IgD-negative memory B cell (primary cell): ENCODE data around the gene PRKAG2. TPM values are rescaled to one million over a fixed set of nuclear protein-coding genes. Genes with fewer than 3 reads are reported as not detected.
"Not testable (repeated sequence)": the region's sequence is repeated elsewhere in the genome, so short reads cannot be mapped to it uniquely, and the experiment has no call there.

ENCODE experiments used
- H3K27ac Mint-ChIP-seq, 3 donors: one replicate each; pipeline ENCODE4 v1.8.0; 2020 to 2022; ENCODE audit warnings: mild to moderate bottlenecking in 3 of 3, mixed read lengths in 3 of 3, moderate library complexity in 1 of 3
- H3K27me3 Mint-ChIP-seq: one replicate; pipeline ENCODE4 v1.8.0; 2021; ENCODE audit warnings: mixed read lengths
- H3K36me3 Mint-ChIP-seq: one replicate; pipeline ENCODE4 v1.8.0; 2020; ENCODE audit warnings: mild to moderate bottlenecking, mixed read lengths
- H3K4me1 Mint-ChIP-seq, 3 donors: one replicate each; pipeline ENCODE4 v1.8.0; 2020 to 2022; ENCODE audit warnings: mixed read lengths in 3 of 3, mild to moderate bottlenecking in 1 of 3
- H3K4me3 Mint-ChIP-seq, 4 donors: one replicate each; pipeline ENCODE4 v1.8.0; 2020 to 2022; ENCODE audit warnings: mild to moderate bottlenecking in 4 of 4, mixed read lengths in 4 of 4, moderate library complexity in 3 of 4
- H3K9me3 Mint-ChIP-seq, 3 donors: one replicate each; pipeline ENCODE4 v1.8.0; 2020 to 2021; ENCODE audit warnings: mixed read lengths in 3 of 3, mild to moderate bottlenecking in 1 of 3
- polyA plus RNA-seq: library from polyadenylated mRNA; unstranded; fragments of 300-500 nt; fragmentation: Illumina TruSeq; gene quantifications from one replicate; pipeline ENCODE4 v1.2.3, GENCODE V29; 2021

The PRKAG2 gene
- polyA plus RNA-seq, 1 donor from 2014 or later: 21.3 TPM

DNA sequence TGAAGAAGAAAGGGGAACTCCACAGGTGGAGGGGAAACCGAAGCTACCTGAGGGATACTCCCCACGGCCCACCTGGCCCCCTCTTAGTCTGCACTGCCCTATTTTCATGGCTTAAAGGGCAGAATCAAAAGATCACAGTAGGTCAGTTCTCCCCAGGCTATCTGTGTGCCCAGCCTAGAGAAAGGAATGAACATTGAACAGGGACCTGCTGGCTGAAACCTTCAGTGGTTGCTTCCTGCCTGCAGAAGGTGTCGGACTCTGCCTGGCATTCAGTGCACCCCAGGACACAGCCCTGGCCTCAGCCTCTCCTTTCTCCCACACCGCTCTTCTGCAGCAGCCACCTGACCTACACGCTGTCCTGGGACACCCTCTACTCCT, 74.5 kb downstream of the PRKAG2 start:
- Mint-ChIP-seq H3K4me1 (peaks cover 9 to 27% (median 19%) of the 10 kb centered on the region in 3 donors), H3K9me3 (no peaks in the 10 kb centered on the region), H3K4me3 (no peak overlapping the region), H3K27ac (no peak overlapping the region), H3K36me3 (peaks cover 5% of the 10 kb centered on the region), H3K27me3 (no peaks in the 10 kb centered on the region)

- Mint-ChIP-seq H3K9me3 (no peaks in the 10 kb centered on the region), H3K36me3 (peaks cover 6% of the 10 kb centered on the region), H3K4me3 (no peak overlapping the region), H3K27ac (no peak overlapping the region), H3K27me3 (no peaks in the 10 kb centered on the region), H3K4me1 (peaks cover 12 to 25% (median 21%) of the 10 kb centered on the region in 3 donors)
Observed at GRCh38 chr7:151801782-151802468, 75.0 kb downstream of the PRKAG2 start.

DNA sequence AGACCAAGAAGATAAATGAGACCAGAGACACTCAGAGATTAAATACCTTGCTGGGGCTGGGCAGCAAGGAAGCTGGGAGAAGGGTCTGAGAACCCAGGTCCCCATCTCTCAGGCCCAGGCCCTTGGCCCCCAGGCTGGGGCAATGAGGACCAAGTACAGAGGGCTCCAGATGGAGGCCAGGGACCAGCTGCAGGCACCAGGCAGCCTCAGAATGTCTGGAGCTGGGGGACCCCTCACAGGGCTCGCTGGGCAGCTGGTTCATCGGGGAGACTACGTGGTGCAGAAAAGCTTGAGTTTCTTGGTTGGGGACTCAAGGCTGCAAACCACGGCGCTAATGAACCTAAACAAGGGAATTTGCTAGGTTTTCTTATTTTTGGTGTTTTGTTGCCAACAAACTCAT, 75.6 kb downstream of the PRKAG2 start:
- H3K27ac Mint-ChIP-seq: no peak overlapping the region
- no peak overlapping the region for H3K4me3 Mint-ChIP-seq
- peaks cover 12 to 26% (median 18%) of the 10 kb centered on the region in 3 donors for H3K4me1 Mint-ChIP-seq
- H3K9me3 Mint-ChIP-seq: no peaks in the 10 kb centered on the region
- H3K27me3 Mint-ChIP-seq: no peaks in the 10 kb centered on the region
- H3K36me3 Mint-ChIP-seq: peaks cover 4% of the 10 kb centered on the region

DNA sequence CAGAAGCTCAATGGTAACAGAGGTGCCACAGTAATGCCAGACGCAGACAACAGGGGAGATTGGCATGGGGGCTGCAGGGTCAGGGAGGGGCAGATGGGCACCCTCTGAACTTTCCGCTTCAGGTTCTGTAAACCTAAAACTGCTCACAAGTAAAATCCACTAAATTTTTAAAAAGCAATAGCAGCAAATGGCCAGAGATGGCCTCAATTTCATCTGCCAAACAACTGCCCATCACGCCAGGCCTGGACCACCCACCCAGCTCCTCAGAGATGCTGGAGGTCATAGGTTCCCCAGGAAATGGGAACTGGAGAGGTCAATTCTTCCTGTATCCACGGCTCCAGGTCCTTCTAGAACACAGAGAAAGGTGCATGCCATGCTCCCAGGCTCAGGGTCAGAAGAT, 76.1 kb downstream of the PRKAG2 start:
- Mint-ChIP-seq H3K4me3 (no peak overlapping the region), H3K27ac (peak overlapping the region in 1 of 3 donors; percentile 67), H3K4me1 (peaks cover 12 to 30% (median 16%) of the 10 kb centered on the region in 3 donors), H3K27me3 (no peaks in the 10 kb centered on the region), H3K36me3 (peaks cover 3% of the 10 kb centered on the region), H3K9me3 (no peaks in the 10 kb centered on the region)

GRCh38 chr7:151800391-151800790, 76.5 kb downstream of the PRKAG2 start:
- H3K36me3 Mint-ChIP-seq: peaks cover 3% of the 10 kb centered on the region
- no peaks in the 10 kb centered on the region for H3K27me3 Mint-ChIP-seq
- H3K4me1 Mint-ChIP-seq: peaks cover 15 to 31% (median 19%) of the 10 kb centered on the region in 3 donors
- no peaks in the 10 kb centered on the region for H3K9me3 Mint-ChIP-seq
- no peak overlapping the region for H3K4me3 Mint-ChIP-seq
- peak overlapping the region in 1 of 3 donors; percentile 67 for H3K27ac Mint-ChIP-seq

- Mint-ChIP-seq H3K27ac (no peak overlapping the region), H3K4me3 (no peak overlapping the region), H3K9me3 (no peaks in the 10 kb centered on the region), H3K4me1 (peaks cover 12 to 30% (median 19%) of the 10 kb centered on the region in 3 donors), H3K27me3 (no peaks in the 10 kb centered on the region), H3K36me3 (peaks cover 3% of the 10 kb centered on the region)
Observed at GRCh38 chr7:151799506-151799905, 77.4 kb downstream of the PRKAG2 start.

- H3K4me1 Mint-ChIP-seq: peaks cover 10 to 25% (median 14%) of the 10 kb centered on the region in 3 donors
- H3K4me3 Mint-ChIP-seq: peak overlapping the region in 1 of 4 donors; percentile 5
- H3K27me3 Mint-ChIP-seq: no peaks in the 10 kb centered on the region
- peaks cover 3% of the 10 kb centered on the region for H3K36me3 Mint-ChIP-seq
- H3K9me3 Mint-ChIP-seq: no peaks in the 10 kb centered on the region
- no peak overlapping the region for H3K27ac Mint-ChIP-seq
Observed at GRCh38 chr7:151798851-151799448, 78.0 kb downstream of the PRKAG2 start.

DNA sequence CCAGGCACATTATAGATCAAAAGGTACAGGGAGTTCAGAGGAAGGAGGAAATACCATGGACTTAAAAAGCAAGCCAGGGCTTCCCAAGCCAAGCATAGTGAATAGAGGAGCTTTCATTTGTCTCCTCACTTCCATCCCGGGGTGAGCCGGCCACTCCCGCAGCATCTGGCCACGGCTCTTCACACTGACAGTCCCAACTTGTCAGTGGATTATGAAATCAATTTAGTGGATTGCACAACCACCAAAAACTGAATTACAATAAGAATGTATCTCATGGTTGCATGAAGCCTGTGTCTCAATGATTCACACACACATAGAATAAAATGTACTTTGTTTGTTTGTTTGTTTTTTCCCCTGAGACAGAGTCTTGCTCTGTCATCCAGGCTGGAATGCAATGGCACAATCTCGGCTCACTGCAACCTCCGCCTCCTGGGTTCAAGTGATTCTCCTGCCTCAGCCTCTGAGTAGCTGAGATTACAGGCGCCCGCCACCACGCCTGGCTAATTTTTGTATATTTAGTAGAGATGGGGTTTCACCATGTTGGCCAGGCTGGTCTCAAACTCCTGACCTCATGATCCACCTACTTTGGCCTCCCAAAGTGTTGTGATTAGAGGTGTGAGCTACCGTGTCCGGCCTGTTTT, 79.1 kb downstream of the PRKAG2 start:
- H3K9me3 Mint-ChIP-seq, H3K36me3 Mint-ChIP-seq, H3K27me3 Mint-ChIP-seq, H3K4me3 Mint-ChIP-seq: not testable (repeated sequence)
- H3K27ac Mint-ChIP-seq: peak overlapping the region in 1 of 3 donors; percentile 28
- peaks cover 9 to 21% (median 18%) of the 10 kb centered on the region in 3 donors for H3K4me1 Mint-ChIP-seq

DNA sequence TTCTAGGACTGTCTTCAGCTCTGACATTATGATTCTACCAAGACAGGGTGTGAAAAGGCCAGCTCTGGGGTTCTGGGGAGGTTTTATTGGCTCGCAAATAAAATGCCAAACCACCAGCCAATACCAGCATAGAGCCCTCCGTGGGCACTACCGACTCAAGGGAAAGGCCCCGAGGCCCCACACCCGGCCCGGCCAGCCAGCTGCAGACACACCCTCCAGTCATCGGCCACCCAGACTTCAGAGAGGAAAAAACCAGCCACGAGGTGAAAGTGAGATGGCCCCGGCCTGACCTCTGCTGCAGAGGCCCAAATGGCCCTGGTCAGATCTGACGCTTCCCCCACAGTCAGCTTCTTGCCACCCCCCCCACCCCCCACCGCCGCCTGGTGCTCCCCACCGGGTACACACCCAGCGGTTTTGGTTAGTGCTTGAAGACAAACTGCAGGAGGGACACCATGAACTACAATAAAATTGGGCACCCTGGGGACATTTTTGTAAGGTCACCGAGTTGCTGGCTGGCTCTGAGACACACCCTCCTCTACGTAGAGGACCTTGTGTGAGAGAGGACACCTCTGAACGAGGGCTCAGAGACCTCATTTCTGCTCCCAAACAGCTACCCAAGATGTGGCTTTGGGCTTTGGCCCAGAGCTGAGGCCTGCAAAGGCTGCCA, 79.9 kb downstream of the PRKAG2 start:
- peak overlapping the region in 1 of 3 donors; percentile 35 for H3K27ac Mint-ChIP-seq
- H3K9me3 Mint-ChIP-seq: no peaks in the 10 kb centered on the region
- no peak overlapping the region for H3K4me3 Mint-ChIP-seq
- H3K36me3 Mint-ChIP-seq: peaks cover 3% of the 10 kb centered on the region
- H3K27me3 Mint-ChIP-seq: no peaks in the 10 kb centered on the region
- peaks cover 9 to 21% (median 18%) of the 10 kb centered on the region in 3 donors for H3K4me1 Mint-ChIP-seq

DNA sequence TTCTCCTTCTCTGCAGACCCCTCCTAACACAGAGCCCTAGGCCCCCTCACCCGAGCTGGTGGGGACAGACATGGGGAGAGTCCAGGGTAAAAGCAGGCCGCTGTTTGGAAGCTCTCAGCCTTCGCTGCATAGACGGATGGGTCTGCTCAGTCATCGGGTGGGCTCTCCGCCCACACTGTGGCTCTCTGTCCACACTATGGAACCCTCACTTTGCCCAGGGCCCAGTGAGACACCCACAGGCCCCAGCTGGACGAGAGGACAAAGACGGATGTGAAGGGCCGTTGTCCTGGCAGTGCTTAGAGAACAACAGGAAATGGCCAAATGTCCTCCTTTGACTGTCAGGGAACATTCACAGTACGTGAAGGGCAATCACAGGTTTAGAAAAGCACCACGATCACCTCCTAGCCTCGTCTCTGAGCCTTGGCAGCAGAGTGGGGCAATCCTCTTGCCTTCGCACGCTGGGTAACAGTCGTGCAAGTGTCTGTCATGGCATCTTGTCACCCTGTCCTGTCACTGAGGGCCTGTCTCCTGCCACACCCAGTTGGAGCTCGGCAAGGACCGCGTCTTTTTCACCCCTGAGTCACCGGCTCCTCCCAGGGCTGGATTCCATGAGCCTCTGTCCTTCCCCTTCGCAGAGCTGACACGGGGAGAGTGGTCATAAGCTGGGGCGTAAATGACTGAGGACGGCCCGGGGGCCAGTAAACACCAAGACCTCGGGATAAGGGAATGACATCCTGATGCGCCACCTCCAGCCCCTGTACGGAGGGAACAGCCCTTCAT, 80.6 kb downstream of the PRKAG2 start:
- H3K4me3 Mint-ChIP-seq: no peak overlapping the region
- peak overlapping the region in 1 of 3 donors; percentile 35 for H3K27ac Mint-ChIP-seq
- no peaks in the 10 kb centered on the region for H3K27me3 Mint-ChIP-seq
- peaks cover 11 to 23% (median 14%) of the 10 kb centered on the region in 3 donors for H3K4me1 Mint-ChIP-seq
- H3K9me3 Mint-ChIP-seq: no peaks in the 10 kb centered on the region
- peaks cover 3% of the 10 kb centered on the region for H3K36me3 Mint-ChIP-seq

DNA sequence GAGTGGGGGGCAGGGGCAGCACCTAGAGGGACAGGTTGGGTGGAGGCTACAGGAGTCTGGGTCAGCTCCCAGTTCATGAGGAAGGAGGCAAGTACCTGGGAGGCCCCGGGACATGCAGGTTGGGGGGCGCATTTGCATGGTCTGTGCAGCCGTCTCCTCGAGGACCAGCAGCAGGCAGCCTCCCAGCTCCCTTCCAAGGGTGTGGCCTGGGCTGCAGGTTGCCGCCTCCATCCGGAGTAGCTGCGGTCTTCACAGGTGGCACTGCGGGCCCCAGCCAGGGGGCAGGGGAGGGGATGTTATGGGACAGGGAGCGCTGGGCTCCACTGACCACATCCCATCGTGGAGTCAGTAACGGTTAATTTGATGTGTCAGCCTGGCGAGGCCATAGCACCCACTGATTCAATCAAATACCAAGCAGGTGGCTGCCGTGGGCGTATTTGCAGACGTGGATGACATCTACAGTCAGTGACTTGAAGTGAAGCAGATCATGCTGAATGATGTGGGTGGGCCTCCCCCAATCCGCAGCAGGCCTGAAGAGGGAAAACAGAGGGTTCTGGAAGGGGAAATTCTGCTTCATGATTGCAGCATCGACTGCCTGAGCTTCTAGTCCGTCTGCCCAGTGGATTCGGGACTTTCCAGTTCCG, 81.6 kb downstream of the PRKAG2 start:
- Mint-ChIP-seq H3K4me3 (peak overlapping the region in 2 of 4 donors; percentile 68 to 87), H3K27me3 (no peaks in the 10 kb centered on the region), H3K27ac (peak overlapping the region in 1 of 3 donors; percentile 35), H3K36me3 (peaks cover 6% of the 10 kb centered on the region), H3K9me3 (no peaks in the 10 kb centered on the region), H3K4me1 (peaks cover 13 to 27% (median 17%) of the 10 kb centered on the region in 3 donors)

DNA sequence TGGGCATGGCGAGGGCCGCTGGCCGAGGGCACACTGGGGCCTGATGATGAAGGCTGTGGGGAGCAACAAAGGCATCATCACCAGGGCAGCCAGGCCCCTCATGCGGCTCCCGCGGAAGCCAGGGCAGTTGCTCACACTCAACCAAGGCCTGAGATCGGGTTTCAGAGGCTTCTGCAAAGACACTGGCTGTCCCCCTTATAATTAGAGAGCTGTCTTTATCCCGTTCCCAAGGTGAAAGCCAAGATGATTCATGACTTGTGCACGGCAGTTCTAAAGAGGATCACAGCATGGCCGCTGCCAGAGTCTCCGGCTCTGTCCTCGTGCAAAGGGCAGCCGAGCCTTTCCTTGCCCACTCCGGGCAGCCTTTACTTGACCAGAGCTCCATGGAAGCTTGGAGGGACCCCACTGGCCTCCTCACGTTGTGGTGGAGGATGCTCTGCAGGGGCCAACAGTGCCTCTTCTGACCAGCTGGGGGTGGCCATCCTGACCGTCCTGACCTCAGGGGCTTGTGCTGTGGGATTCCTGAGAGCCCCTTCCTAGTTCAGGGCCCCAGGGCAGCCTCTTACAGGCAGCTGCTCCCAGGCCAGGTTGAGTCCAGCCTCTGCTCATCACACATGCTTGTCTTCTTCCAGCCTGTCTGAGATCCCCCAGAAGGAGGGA, 82.3 kb downstream of the PRKAG2 start:
- peaks cover 9% of the 10 kb centered on the region for H3K36me3 Mint-ChIP-seq
- H3K27me3 Mint-ChIP-seq: no peaks in the 10 kb centered on the region
- H3K9me3 Mint-ChIP-seq: no peaks in the 10 kb centered on the region
- H3K27ac Mint-ChIP-seq: no peak overlapping the region
- peaks cover 19 to 34% (median 21%) of the 10 kb centered on the region in 3 donors for H3K4me1 Mint-ChIP-seq
- no peak overlapping the region for H3K4me3 Mint-ChIP-seq

DNA sequence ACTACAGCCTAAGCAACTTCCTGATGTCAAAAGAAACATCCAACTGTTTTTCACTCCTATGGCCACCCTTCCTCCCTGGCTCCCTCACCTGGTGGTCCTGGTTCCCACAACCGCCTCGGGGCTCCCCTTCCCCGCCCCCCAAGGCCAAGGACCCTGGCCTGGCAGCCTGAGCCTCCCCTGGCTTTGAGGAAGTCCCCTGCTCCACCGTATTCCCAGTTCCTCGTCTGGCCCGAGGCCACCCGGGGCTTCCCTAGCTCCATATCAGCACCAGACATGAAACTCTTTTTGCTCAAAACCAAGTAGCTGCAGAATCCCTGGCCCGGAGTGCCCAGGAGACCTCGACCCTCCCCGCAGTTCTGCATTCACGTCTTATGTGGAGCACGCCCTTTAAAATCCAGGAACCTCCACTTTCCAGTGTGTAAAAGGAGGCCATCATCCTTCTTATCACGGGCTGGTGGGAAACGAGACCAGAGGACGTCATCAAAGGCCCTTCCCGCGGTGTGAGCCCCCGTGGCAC, 82.9 kb downstream of the PRKAG2 start:
- H3K4me3 Mint-ChIP-seq: no peak overlapping the region
- H3K9me3 Mint-ChIP-seq: no peaks in the 10 kb centered on the region
- H3K4me1 Mint-ChIP-seq: peaks cover 21 to 40% (median 24%) of the 10 kb centered on the region in 3 donors
- no peak overlapping the region for H3K27ac Mint-ChIP-seq
- H3K36me3 Mint-ChIP-seq: peaks cover 8% of the 10 kb centered on the region
- H3K27me3 Mint-ChIP-seq: no peaks in the 10 kb centered on the region
